ENCODE data around the gene NTF4. TPM values are rescaled to one million over a fixed set of nuclear protein-coding genes. Genes with fewer than 3 reads are reported as not detected.

Gene NTF4
- total and polyA plus RNA-seq, 2 experiments from 2014 or later, result 0.94 to 2.7 TPM

DNA sequence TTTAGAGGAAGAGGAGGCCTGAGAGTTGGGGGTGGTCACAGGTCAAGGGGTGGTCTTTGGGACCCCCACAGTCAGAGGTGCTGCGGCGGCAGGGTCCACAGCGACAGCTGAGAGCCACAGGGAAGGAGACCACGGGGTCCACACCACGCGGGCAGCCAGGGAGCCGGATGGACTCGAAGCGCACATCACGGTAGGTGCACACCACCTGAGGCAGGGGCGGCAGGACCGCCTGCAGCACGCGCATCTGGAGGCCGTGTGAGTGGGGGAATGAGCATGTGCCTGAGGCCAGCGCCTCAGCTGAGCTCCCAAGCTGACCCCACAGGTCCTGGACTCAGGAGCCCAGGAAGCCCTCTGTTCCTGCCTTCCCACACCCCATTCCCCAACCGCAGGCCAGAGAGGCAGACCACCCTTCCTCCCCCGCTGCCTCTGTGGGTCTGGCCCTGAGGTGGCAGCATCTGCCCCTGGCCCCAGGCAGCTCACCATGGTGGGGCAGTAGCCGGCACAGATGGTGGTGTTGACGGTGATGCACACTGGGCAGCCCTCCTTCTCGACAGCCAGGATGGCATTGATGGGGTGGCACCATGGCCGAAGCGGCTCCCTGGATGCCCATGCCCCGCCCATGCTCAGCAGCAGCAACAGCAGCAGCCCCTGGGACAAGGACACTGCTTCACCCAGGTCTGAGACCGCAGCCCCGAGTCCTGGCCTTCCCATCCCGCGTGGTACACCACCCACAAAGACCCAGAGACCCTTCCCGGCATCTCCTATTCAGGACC, 48.4 kb downstream of the NTF4 start (continued):
- TF ChIP-seq, protein P1, sequence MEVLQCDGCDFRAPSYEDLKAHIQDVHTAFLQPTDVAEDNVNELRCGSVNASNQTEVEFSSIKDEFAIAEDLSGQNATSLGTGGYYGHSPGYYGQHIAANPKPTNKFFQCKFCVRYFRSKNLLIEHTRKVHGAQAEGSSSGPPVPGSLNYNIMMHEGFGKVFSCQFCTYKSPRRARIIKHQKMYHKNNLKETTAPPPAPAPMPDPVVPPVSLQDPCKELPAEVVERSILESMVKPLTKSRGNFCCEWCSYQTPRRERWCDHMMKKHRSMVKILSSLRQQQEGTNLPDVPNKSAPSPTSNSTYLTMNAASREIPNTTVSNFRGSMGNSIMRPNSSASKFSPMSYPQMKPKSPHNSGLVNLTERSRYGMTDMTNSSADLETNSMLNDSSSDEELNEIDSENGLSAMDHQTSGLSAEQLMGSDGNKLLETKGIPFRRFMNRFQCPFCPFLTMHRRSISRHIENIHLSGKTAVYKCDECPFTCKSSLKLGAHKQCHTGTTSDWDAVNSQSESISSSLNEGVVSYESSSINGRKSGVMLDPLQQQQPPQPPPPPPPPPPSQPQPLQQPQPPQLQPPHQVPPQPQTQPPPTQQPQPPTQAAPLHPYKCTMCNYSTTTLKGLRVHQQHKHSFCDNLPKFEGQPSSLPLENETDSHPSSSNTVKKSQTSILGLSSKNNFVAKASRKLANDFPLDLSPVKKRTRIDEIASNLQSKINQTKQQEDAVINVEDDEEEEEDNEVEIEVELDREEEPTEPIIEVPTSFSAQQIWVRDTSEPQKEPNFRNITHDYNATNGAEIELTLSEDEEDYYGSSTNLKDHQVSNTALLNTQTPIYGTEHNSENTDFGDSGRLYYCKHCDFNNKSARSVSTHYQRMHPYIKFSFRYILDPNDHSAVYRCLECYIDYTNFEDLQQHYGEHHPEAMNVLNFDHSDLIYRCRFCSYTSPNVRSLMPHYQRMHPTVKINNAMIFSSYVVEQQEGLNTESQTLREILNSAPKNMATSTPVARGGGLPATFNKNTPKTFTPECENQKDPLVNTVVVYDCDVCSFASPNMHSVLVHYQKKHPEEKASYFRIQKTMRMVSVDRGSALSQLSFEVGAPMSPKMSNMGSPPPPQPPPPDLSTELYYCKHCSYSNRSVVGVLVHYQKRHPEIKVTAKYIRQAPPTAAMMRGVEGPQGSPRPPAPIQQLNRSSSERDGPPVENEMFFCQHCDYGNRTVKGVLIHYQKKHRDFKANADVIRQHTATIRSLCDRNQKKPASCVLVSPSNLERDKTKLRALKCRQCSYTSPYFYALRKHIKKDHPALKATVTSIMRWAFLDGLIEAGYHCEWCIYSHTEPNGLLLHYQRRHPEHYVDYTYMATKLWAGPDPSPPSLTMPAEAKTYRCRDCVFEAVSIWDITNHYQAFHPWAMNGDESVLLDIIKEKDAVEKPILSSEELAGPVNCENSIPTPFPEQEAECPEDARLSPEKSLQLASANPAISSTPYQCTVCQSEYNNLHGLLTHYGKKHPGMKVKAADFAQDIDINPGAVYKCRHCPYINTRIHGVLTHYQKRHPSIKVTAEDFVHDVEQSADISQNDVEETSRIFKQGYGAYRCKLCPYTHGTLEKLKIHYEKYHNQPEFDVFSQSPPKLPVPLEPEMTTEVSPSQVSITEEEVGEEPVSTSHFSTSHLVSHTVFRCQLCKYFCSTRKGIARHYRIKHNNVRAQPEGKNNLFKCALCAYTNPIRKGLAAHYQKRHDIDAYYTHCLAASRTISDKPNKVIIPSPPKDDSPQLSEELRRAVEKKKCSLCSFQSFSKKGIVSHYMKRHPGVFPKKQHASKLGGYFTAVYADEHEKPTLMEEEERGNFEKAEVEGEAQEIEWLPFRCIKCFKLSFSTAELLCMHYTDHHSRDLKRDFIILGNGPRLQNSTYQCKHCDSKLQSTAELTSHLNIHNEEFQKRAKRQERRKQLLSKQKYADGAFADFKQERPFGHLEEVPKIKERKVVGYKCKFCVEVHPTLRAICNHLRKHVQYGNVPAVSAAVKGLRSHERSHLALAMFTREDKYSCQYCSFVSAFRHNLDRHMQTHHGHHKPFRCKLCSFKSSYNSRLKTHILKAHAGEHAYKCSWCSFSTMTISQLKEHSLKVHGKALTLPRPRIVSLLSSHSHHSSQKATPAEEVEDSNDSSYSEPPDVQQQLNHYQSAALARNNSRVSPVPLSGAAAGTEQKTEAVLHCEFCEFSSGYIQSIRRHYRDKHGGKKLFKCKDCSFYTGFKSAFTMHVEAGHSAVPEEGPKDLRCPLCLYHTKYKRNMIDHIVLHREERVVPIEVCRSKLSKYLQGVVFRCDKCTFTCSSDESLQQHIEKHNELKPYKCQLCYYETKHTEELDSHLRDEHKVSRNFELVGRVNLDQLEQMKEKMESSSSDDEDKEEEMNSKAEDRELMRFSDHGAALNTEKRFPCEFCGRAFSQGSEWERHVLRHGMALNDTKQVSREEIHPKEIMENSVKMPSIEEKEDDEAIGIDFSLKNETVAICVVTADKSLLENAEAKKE (CRISPR knock-in tag; IDR thresholded peaks at IDR 0.05), result no peak

DNA sequence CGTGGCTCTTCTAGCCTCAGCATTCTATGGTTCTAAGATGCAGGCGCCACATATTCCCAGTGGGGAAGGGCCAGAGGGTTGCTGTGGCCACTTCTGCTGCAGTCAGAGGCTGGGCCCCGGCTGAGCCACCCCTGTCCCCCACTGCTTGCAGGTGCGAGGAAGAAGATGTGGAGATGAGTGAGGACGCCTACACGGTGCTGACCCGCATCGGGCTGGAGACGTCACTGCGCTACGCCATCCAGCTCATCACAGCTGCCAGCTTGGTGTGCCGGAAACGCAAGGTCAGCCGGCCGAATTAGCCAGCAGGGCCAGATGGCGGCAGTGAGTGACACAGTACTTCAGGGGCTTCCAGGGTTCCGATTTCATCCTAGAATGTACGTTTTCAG, 49.8 kb downstream of the NTF4 start:
- Mint-ChIP-seq H3K27ac (no peak overlapping the region), H3K4me3 (no peak overlapping the region), H3K4me1 (peaks cover 10% of the 10 kb centered on the region), H3K27me3 (ENCODE audit: insufficient read depth, low read depth, poor library complexity) (peaks cover 23% of the 10 kb centered on the region), H3K9me3 (peaks cover 3% of the 10 kb centered on the region; the same call in 1 of the 3 replicates), H3K36me3 (ENCODE audit: low read depth) (peaks cover 48% of the 10 kb centered on the region)
- no peak overlapping the region for H3K4me2 ChIP-seq
- H4K20me1 ChIP-seq (replicated peaks; ENCODE audit: insufficient read depth), result no peaks in the 10 kb centered on the region; the same call in 1 of the 2 replicates
- H3K27me3 ChIP-seq (ENCODE audit: insufficient read depth), result peaks cover 18% of the 10 kb centered on the region
- no peaks in the 10 kb centered on the region for H3K9me2 ChIP-seq (ENCODE audit: insufficient read depth)
- 0 out of 2 replicates have a peak, but pooled peaks cover 3% of the 10 kb centered on the region for H3F3A ChIP-seq (replicated peaks; ENCODE audit: low read depth)
- no peak overlapping the region for H2AFZ ChIP-seq
- H3K4me3 ChIP-seq, result no peak overlapping the region
- peaks cover 5% of the 10 kb centered on the region; the same call in 1 of the 2 replicates for H3K4me1 ChIP-seq (ENCODE audit: insufficient read depth)
- H3K36me3 ChIP-seq (ENCODE audit: insufficient read depth), result no peaks in the 10 kb centered on the region
- ATAC-seq (no peak), DNase-seq (ENCODE audit: low spot score) (no peak)
- H3K79me2 ChIP-seq (replicated peaks; ENCODE audit: insufficient read depth), result no peaks in the 10 kb centered on the region
- H3K27ac ChIP-seq (ENCODE audit: low read depth), result no peak overlapping the region
- TF ChIP-seq POLR2AphosphoS5 (IDR thresholded peaks at IDR 0.05; ENCODE audit: low read depth), result no peak
- TF ChIP-seq EZH2phosphoT487 (IDR thresholded peaks at IDR 0.05; ENCODE audit: unreplicated experiment), result no peak
- TF ChIP-seq ZNF114 (CRISPR knock-in tag; IDR thresholded peaks at IDR 0.05), result no peak
- TF ChIP-seq CREB1 (CRISPR knock-in tag; IDR thresholded peaks at IDR 0.05; ENCODE audit: low read depth), result no peak
- TF ChIP-seq STAT1 (IDR thresholded peaks at IDR 0.05; ENCODE audit: unreplicated experiment), result no peak
- no peak for TF ChIP-seq EZH2 (IDR thresholded peaks at IDR 0.05; ENCODE audit: low read depth, unreplicated experiment)
- TF ChIP-seq, protein P2, sequence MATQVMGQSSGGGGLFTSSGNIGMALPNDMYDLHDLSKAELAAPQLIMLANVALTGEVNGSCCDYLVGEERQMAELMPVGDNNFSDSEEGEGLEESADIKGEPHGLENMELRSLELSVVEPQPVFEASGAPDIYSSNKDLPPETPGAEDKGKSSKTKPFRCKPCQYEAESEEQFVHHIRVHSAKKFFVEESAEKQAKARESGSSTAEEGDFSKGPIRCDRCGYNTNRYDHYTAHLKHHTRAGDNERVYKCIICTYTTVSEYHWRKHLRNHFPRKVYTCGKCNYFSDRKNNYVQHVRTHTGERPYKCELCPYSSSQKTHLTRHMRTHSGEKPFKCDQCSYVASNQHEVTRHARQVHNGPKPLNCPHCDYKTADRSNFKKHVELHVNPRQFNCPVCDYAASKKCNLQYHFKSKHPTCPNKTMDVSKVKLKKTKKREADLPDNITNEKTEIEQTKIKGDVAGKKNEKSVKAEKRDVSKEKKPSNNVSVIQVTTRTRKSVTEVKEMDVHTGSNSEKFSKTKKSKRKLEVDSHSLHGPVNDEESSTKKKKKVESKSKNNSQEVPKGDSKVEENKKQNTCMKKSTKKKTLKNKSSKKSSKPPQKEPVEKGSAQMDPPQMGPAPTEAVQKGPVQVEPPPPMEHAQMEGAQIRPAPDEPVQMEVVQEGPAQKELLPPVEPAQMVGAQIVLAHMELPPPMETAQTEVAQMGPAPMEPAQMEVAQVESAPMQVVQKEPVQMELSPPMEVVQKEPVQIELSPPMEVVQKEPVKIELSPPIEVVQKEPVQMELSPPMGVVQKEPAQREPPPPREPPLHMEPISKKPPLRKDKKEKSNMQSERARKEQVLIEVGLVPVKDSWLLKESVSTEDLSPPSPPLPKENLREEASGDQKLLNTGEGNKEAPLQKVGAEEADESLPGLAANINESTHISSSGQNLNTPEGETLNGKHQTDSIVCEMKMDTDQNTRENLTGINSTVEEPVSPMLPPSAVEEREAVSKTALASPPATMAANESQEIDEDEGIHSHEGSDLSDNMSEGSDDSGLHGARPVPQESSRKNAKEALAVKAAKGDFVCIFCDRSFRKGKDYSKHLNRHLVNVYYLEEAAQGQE (IDR thresholded peaks at IDR 0.05; ENCODE audit: unreplicated experiment), result no peak
- no peak for TF ChIP-seq ZNF331 (CRISPR knock-in tag; IDR thresholded peaks at IDR 0.05; ENCODE audit: low read depth)
- TF ChIP-seq JUNB (IDR thresholded peaks at IDR 0.05; ENCODE audit: unreplicated experiment), result no peak
- TF ChIP-seq NANOG (IDR thresholded peaks at IDR 0.05; ENCODE audit: borderline replicate concordance), result no peak
